Natural killer cell treated with Interleukin-12 subunit alpha and Interleukin-12 subunit beta and Interleukin-15 and Interleukin-18, amount 100 ng/mL, for 72 hours (primary cell): ENCODE measurements around the gene PXYLP1. TPM values are rescaled to one million over a fixed set of nuclear protein-coding genes. Genes with fewer than 3 reads are reported as not detected.
A peak's percentile ranks its signal among the peaks of the same experiment; 100 is the strongest.

Experiments
- ATAC-seq, 2 donors: fragments of 150-1000 bp; cut with Tn5 transposase in 1 of 2; sonication (Bioruptor Pico), chemical (Tn5 transposase) in 1 of 2; 2 replicates each; pipeline ENCODE4 v1.10.0; 2021
- DNase-seq: peaks from one replicate; pipeline ENCODE4 v3.0.0; 2022; ENCODE audit warnings: low spot score
- H3K27ac Mint-ChIP-seq, 2 donors: 1 replicate in 1 of 2; 2 replicates in 1 of 2; pipeline ENCODE4 v1.8.0; 2022; ENCODE audit warnings: mixed read lengths in 2 of 2, mild to moderate bottlenecking in 1 of 2, moderate library complexity in 1 of 2
- H3K27me3 Mint-ChIP-seq, 2 donors: 1 replicate in 1 of 2; 2 replicates in 1 of 2; pipeline ENCODE4 v1.8.0; 2022; ENCODE audit warnings: mixed read lengths in 2 of 2
- H3K36me3 Mint-ChIP-seq: one replicate; pipeline ENCODE4 v1.8.0; 2022; ENCODE audit warnings: mixed read lengths
- H3K4me1 Mint-ChIP-seq, 2 donors: 1 replicate in 1 of 2; 2 replicates in 1 of 2; pipeline ENCODE4 v1.8.0; 2022; ENCODE audit warnings: low read depth in 2 of 2, mixed read lengths in 2 of 2, mild to moderate bottlenecking in 1 of 2
- H3K4me3 Mint-ChIP-seq: one replicate; pipeline ENCODE4 v1.8.0; 2022; ENCODE audit warnings: mixed read lengths
- H3K9me3 Mint-ChIP-seq: 2 replicates; pipeline ENCODE4 v1.8.0; 2022; ENCODE audit warnings: mixed read lengths
- total RNA-seq, 2 donors: library from RNA; stranded (reverse); gene quantifications; one replicate each; pipeline ENCODE4 v1.2.3, GENCODE V29; 2022

PXYLP1 gene
- total RNA-seq, 2 donors from 2014 or later: 6.3 to 15.2 TPM

DNA sequence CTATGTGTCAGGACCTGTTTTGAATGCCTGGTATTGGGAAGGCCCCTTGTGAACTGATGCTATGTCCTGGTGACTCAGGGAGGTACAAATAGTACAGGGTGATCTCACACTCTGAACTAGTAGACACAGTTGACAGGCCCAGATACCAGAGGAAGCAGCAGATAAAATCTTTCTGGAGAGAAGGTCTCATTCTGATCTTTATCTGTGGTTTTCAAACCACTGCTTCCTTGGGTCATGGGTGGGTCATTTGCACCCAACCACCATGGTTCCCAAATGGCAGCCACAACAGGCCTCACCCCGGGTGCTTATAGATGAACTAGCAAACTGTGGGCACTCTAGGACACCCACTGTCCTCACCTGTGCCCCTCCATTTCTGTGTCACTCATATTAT, 43.4 kb downstream of the PXYLP1 start:
- Mint-ChIP-seq H3K4me3 (peak overlapping the region; percentile 56), H3K27me3 (no peaks in the 10 kb centered on the region), H3K4me1 (peaks cover 24 to 30% of the 10 kb centered on the region in 2 donors), H3K27ac (peak overlapping the region; percentile 52 to 61), H3K36me3 (no peaks in the 10 kb centered on the region), H3K9me3 (no peaks in the 10 kb centered on the region)
- DNase-seq (no peak), ATAC-seq (peak; percentile 74 to 80)

DNA sequence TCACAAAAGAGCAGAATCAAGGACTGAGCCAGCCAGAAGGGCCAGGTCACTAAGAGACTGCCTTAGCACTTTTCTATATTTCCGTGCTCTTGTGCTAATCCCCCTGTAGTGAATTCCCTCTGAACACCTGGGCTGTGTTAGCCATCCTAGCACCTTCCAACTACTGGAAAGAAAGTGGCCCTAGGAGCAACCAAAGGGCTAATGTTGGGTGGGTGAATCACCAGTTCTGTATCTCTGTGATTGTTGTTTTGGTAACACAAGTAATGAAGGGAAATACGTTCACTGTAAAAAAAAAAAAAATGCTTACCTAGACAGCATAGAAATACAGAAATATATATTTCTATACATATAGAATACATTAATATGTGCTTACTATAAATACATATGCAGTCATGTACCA, 43.9 kb downstream of the PXYLP1 start:
- peak overlapping the region; percentile 52 to 61 for H3K27ac Mint-ChIP-seq
- no peaks in the 10 kb centered on the region for H3K36me3 Mint-ChIP-seq
- no peak for DNase-seq
- H3K4me1 Mint-ChIP-seq: peaks cover 24 to 30% of the 10 kb centered on the region in 2 donors
- no peaks in the 10 kb centered on the region for H3K27me3 Mint-ChIP-seq
- ATAC-seq: no peak
- no peaks in the 10 kb centered on the region for H3K9me3 Mint-ChIP-seq
- no peak overlapping the region for H3K4me3 Mint-ChIP-seq

- no peaks in the 10 kb centered on the region for H3K9me3 Mint-ChIP-seq
- peaks cover 24 to 30% of the 10 kb centered on the region in 2 donors for H3K4me1 Mint-ChIP-seq
- H3K4me3 Mint-ChIP-seq: no peak overlapping the region
- no peak for DNase-seq
- no peak overlapping the region for H3K27ac Mint-ChIP-seq
- no peak for ATAC-seq
- no peaks in the 10 kb centered on the region for H3K27me3 Mint-ChIP-seq
- no peaks in the 10 kb centered on the region for H3K36me3 Mint-ChIP-seq
These were observed 44.3 kb downstream of the PXYLP1 start for GRCh38 chr3:141275973-141276372.

GRCh38 chr3:141276398-141276797, 44.8 kb downstream of the PXYLP1 start:
- Mint-ChIP-seq H3K9me3 (no peaks in the 10 kb centered on the region), H3K27me3 (no peaks in the 10 kb centered on the region), H3K4me3 (no peak overlapping the region), H3K27ac (no peak overlapping the region), H3K36me3 (no peaks in the 10 kb centered on the region), H3K4me1 (peaks cover 24 to 30% of the 10 kb centered on the region in 2 donors)
- DNase-seq (no peak), ATAC-seq (no peak)

DNA sequence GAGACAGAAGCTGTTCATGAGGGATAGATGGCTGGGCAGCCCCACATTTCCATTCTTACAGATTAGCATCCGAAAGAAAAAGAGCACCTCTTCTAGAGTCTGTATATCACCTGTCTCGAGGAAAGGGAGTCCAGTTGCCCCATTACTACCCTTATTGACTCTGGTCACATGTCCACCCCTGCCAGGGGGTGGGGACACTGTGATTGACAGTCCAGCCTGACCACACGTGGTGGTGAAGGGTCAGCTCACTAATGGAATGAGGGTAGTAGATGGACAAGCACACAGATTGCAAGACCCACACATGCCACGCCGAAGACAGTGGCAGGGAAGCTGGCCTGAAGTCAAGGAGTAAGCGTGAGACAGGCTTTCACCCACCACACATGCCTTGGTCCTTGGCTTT, 45.8 kb downstream of the PXYLP1 start:
- Mint-ChIP-seq H3K4me1 (peaks cover 24 to 30% of the 10 kb centered on the region in 2 donors), H3K27ac (no peak overlapping the region), H3K27me3 (no peaks in the 10 kb centered on the region), H3K9me3 (no peaks in the 10 kb centered on the region), H3K4me3 (no peak overlapping the region), H3K36me3 (no peaks in the 10 kb centered on the region)
- DNase-seq (no peak), ATAC-seq (no peak)

DNA sequence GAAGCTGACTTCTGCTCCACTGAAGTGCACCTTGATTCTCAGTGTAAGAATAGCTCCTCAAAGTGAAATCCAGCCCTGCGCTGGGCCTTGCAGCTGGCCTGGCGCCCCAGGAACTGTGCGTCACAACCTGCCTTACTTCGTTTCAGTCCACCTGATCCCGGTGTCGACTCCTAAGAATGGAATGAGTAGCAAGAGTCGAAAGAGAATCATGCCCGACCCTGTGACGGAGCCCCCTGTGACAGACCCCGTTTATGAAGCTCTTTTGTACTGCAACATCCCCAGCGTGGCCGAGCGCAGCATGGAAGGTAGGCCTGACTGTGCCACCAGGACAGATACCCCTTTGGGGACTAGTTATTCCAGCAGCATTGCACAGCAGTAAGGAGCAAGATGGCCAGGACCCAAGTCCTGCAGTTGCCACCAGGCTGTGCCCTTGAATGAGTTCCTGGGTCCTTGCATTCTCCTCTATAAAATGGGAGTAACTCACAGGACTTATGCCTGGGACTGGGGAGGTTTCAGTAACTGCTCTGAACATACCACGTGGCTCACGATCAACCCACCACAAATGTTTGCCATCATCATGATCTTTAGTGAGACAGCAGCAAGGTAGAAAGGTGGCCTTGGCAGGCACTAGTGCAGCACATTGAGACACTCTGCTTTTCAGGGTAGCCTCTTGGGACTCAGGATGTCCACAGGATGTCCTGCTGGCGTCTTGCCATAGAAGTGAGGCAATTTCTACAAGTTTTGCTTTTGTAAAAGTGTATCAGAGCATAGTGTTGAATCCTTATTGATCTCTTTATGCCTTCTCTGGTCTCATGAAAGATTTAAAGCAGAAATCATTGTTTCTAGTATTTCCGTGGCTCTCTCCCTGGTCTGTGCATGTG, 46.8 kb downstream of the PXYLP1 start:
- Mint-ChIP-seq H3K4me3 (no peak overlapping the region), H3K36me3 (no peaks in the 10 kb centered on the region), H3K4me1 (peaks cover 24 to 30% of the 10 kb centered on the region in 2 donors), H3K27ac (peak overlapping the region in 1 of 2 donors; percentile 26), H3K9me3 (no peaks in the 10 kb centered on the region), H3K27me3 (no peaks in the 10 kb centered on the region)
- ATAC-seq: no peak
- DNase-seq: no peak

DNA sequence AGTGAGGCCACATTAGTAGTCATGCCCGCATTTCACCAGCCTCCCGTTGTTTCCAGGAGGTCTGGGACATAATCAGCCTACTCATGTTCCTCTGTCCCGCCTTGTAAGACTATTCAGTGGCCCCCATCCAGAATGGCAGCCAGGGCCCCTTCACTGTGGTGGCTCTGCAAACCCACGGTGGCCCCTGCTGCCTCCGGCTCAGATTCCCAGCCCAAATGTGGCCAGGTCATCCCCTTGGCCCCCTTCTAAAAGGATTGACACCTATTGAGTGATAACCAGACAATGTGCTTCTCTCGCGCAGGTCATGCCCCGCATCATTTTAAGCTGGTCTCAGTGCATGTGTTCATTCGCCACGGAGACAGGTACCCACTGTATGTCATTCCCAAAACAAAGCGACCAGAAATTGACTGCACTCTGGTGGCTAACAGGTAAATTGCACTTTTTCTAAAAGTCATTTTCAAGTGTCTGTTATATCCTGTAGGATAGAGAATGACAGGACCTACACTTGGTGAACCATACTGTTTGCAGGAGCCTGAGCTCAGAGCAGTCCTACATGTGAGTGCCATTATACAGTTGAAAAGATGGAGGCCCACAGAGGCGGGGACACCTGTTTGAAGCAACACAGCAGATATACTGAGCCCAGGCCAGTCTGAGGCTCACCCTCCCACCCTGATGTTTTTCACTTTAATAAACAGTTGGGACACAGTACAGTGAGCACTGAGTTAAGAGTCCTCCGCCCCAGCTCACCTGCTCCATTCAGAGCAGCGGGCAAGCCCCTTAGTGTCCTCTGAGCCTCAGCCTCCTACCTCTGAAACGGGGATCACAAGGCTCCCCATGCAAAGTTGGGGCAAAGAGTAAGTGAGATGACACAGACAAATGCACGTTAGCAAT, 47.7 kb downstream of the PXYLP1 start:
- no peaks in the 10 kb centered on the region for H3K9me3 Mint-ChIP-seq
- no peaks in the 10 kb centered on the region for H3K36me3 Mint-ChIP-seq
- H3K4me1 Mint-ChIP-seq: peaks cover 18 to 22% of the 10 kb centered on the region in 2 donors
- H3K27me3 Mint-ChIP-seq: no peaks in the 10 kb centered on the region
- ATAC-seq (peak in 1 of 2 donors; percentile 26), DNase-seq (no peak)
- peak overlapping the region in 1 of 2 donors; percentile 26 for H3K27ac Mint-ChIP-seq
- no peak overlapping the region for H3K4me3 Mint-ChIP-seq

- no peaks in the 10 kb centered on the region for H3K9me3 Mint-ChIP-seq
- no peak overlapping the region for H3K4me3 Mint-ChIP-seq
- ATAC-seq (no peak), DNase-seq (no peak)
- no peak overlapping the region for H3K27ac Mint-ChIP-seq
- no peaks in the 10 kb centered on the region for H3K27me3 Mint-ChIP-seq
- H3K4me1 Mint-ChIP-seq: peaks cover 10 to 14% of the 10 kb centered on the region in 2 donors
- H3K36me3 Mint-ChIP-seq: no peaks in the 10 kb centered on the region
These were observed 48.5 kb downstream of the PXYLP1 start for GRCh38 chr3:141280086-141280485.

- peaks cover 6 to 10% of the 10 kb centered on the region in 2 donors for H3K4me1 Mint-ChIP-seq
- no peaks in the 10 kb centered on the region for H3K36me3 Mint-ChIP-seq
- ATAC-seq (no peak), DNase-seq (no peak)
- H3K9me3 Mint-ChIP-seq: no peaks in the 10 kb centered on the region
- H3K4me3 Mint-ChIP-seq: no peak overlapping the region
- H3K27me3 Mint-ChIP-seq: no peaks in the 10 kb centered on the region
- H3K27ac Mint-ChIP-seq: no peak overlapping the region
These were observed 49.1 kb downstream of the PXYLP1 start for GRCh38 chr3:141280690-141281089.

DNA sequence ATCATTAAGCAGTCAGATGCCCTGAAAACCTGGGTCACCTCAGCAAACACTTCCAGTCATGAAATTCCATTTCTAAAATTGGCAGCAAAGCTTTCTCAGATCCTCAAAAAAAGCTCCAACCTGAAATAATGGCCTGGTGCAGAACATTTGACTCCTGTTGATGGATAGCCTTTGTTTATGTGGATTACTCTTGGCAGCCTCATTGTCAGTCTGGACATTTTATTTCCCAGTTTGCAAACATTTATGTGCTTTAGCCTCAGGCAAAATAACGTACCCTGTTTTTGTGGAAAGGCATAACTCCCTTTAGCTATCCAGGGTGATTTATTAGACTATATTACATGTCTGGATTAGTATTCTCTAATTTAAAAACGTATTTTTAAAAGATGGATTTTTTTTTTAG, 53.9 kb downstream of the PXYLP1 start:
- Mint-ChIP-seq H3K4me3 (no peak overlapping the region), H3K9me3 (no peaks in the 10 kb centered on the region), H3K27me3 (no peaks in the 10 kb centered on the region), H3K36me3 (peaks cover 4% of the 10 kb centered on the region), H3K4me1 (peaks cover 0 to 4% of the 10 kb centered on the region in 2 donors), H3K27ac (no peak overlapping the region)
- ATAC-seq: no peak
- no peak for DNase-seq

- no peak overlapping the region for H3K4me3 Mint-ChIP-seq
- H3K9me3 Mint-ChIP-seq: no peaks in the 10 kb centered on the region
- H3K27me3 Mint-ChIP-seq: no peaks in the 10 kb centered on the region
- H3K36me3 Mint-ChIP-seq: peaks cover 4% of the 10 kb centered on the region
- peaks cover 0 to 4% of the 10 kb centered on the region in 2 donors for H3K4me1 Mint-ChIP-seq
- DNase-seq: no peak
- no peak for ATAC-seq
- no peak overlapping the region for H3K27ac Mint-ChIP-seq
These were observed 55.2 kb downstream of the PXYLP1 start for GRCh38 chr3:141286856-141287255.

- peaks cover 0 to 4% of the 10 kb centered on the region in 2 donors for H3K4me1 Mint-ChIP-seq
These were observed 55.7 kb downstream of the PXYLP1 start for GRCh38 chr3:141287326-141287725.

GRCh38 chr3:141288336-141288990, 56.8 kb downstream of the PXYLP1 start:
- Mint-ChIP-seq H3K36me3 (peaks cover 4% of the 10 kb centered on the region), H3K9me3 (no peaks in the 10 kb centered on the region)
- no peak for DNase-seq

More at GRCh38 chr3:141287326-141287725, 55.7 kb downstream of the PXYLP1 start:
- H3K9me3 Mint-ChIP-seq: no peaks in the 10 kb centered on the region
- H3K27me3 Mint-ChIP-seq: no peaks in the 10 kb centered on the region
- no peak for DNase-seq
- peaks cover 4% of the 10 kb centered on the region for H3K36me3 Mint-ChIP-seq
- no peak overlapping the region for H3K4me3 Mint-ChIP-seq
- peak in 1 of 2 donors; percentile 28 for ATAC-seq
- no peak overlapping the region for H3K27ac Mint-ChIP-seq

More at GRCh38 chr3:141288336-141288990, 56.8 kb downstream of the PXYLP1 start:
- H3K27ac Mint-ChIP-seq: no peak overlapping the region
- H3K4me3 Mint-ChIP-seq: no peak overlapping the region
- H3K4me1 Mint-ChIP-seq: peaks cover 0 to 4% of the 10 kb centered on the region in 2 donors
- H3K27me3 Mint-ChIP-seq: no peaks in the 10 kb centered on the region
- ATAC-seq: no peak
